IPS DF 4.7 (cell line): Measurements from ENCODE around the gene FANCI.
"Not testable (repeated sequence)": the region's sequence is repeated elsewhere in the genome, so short reads cannot be mapped to it uniquely, and the experiment has no call there.

ENCODE experiments used
- DNase-seq: peaks from one replicate; pipeline ENCODE4 v3.0.0-alpha.2; 2013; ENCODE audit warnings: low spot score; ENCODE audit errors: extremely low read depth

FANCI gene

DNA sequence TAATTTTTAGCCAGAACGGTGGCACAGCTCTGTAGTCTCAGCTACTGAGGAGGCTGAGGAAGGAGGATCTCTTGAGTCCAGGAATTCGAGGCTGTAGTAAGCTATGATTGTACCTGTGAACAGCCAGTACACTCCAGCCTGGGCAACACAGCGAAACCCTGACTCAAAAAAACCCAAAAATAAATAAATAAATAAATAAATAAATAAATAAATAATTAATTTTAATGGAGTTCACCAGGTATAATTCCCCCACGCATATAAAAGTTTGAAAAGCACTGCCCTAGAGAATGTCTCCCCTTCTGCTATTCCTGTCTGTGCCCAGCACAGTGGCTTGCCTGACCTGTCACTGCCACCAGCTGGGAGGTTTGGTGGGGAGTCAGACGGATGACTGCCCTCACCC lies 18.2 kb upstream of the FANCI start:
- DNase-seq = no peak

DNA sequence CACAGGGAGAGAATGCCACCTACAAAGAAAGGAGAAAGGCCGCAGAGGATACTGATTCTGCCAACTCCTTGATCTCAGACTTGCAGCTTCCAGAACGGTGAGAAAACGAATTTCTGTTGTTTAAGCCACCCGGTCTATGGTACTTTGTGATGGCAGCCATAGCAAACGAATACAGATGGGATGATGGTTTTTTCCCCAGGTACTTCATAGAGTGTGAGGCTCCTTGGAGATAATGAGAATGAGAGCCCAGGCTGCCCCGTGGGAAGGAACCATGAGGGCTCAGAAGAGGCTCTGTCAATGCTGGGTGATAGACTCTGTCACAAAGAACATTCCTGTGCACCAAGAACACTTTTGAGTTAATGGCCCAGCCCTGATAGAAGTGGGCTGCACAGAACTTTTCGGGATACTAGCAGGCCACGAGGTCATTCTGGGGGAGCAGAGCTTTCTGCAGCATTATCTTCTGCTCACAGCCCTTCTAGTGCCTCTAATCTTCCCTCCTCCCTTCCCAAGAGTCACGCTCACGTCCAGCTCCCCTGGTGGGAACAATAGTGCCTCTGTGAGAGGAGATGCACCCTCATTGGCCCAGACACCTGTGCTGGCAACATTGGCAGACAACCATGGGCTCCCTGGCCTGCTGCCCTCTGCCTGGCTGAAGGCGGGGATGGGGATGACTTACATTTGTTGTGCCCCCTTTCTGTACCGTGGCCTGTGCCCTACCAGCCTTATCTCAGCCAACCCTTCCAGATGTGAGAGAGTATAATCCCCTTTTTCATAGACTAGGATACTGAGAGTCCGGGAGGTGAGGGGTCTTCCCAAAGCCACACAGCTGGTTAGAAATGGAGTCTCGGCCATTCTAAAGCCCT lies 17.2 kb upstream of the FANCI start:
- DNase-seq = no peak

DNA sequence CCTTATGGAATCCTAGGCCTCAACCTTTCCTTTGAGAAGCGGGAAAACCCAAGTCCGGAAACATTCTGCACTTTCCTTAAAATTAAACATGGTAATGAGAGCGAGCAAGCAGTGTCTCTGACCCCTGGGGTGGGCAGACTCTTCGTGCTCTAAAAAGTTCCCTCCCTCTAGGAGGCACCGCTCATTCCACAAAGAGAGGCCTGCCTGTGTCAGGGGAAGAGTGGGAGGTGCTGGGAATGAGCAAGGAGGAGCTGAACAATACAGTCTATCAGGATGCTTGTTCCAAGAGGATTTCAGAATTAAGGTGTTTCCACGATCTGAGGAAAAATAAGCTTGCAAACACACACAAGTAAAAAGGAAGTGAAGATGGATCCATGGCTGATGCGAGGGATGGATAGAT lies 16.4 kb upstream of the FANCI start:
- no peak for DNase-seq

DNA sequence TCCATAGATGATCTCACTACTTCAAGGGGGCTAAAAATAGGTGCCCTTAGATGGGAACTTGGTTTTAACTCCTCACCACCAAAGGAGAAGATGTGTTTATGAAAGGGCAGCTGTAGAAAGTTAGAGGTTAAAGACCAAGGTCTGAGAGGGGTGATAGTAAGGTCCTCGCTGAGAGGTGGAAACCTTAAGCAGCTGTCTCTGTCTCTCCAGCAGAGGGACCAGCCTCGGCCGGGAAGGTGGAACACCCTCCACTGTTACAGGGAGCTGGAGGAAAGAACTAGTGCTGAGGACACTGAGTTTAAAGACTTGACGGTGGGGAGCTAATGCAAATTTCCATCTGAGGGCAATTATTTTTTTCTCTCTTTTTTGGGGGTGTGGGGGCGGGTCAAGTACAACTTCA lies 13.5 kb upstream of the FANCI start:
- DNase-seq = no peak

DNA sequence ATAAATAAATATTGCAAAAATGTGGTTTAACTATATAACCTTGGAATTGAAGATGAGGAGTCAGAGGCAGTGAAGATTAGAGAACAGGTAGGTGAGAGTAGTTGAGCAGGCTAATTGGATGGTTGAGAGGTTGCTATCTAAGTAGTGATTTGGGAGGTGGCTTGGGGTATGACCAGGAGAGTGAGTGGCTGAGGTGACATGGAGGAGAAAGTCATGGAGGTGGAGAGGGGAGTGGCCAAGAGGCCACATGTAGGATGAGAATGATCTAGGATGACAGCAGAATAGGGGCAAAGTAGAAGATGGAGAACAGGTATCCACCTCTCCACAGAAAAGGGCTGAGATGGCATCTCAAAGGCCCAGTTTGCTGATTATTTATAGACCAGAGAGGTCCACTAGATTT lies 11.9 kb upstream of the FANCI start:
- no peak for DNase-seq

DNA sequence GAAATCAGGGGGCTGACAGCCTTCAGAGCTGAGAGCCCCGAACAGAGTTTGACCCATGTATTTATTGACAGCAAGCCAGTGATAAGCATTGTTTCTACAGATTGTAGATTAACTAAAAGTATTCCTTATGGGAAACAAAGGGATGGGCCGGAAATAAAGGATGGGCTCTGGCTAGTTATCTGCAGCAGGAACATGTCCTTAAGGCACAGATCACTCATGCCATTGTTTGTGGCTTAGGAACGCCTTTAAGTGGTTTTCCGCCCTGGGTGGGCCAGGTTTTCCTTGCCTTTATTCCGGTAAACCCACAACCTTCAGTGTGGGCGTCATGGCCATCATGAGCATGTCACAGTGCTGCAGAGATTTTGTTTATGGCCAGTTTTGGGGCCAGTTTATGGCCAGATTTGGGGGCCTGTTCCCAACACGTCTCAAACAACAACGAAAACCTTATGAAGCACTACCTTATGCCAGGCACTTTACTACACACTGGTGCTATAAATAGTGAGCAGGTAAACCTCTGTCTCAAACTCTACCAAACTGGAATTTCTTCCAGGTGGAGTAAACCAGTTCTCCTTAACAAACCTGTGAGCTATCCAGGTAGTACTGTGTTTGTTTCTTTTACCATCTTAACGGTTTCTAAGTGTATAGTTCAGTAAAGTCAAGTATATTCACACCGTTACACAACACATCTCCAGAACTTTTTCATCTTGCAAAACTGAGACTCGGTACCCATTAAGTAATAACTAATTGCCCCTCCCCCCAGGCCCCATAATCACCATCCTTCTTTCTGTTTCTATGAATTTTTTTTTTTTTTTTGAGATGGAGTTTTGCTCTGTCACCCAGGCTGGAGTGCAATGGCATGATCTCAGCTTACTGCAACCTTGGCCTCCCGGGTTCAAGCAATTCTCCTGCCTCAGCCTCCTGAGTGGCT lies 3.6 kb upstream of the FANCI start:
- DNase-seq = not testable (repeated sequence)

DNA sequence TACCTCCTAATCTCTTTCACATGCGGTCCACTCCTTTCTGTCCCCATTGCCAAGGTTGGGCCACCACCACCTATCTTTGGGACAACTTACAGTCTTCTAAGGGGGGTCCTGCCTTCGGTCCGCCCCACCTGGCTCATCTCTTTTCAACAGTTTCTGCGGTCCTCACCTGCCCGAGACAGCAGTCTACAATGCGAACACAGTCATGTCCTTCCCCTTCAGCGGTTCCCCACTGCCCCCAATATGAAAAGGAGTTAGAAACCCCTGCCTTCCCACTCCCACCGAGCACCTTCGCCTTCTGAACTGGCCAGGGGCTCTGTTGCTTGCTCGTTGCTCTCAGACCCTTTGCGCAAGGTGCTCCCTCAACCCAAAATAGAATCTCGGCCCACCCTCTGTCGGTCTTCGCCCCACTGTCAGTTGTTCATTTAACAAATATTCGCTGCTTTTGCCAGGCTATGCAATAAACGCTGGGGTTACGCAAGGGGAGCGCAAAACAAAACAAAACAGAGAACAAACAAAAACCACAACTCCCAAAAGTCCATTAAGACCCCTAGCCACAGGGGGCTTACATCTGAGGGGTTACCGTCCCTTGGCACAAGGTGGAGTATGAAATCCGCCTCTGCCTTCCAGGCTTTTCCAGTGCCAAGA lies 611 bp upstream of the FANCI start:
- no peak for DNase-seq

DNA sequence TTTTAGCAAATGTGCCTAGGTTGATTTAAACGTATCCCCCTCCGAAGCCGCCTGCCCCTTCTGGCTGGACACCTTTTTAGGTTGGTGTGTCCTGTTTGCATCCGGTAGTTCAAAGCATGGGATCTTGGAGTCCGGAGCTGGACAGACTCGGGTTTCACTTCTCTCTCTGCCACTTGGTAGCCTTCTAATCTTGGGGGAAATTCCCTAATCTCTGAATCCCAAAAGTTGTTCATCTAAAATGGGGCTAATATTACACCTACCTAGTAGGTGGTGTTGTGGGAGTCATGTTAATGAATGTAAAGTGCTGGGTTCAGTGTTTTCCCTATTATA lies 760 bp downstream of the FANCI start:
- no peak for DNase-seq

DNA sequence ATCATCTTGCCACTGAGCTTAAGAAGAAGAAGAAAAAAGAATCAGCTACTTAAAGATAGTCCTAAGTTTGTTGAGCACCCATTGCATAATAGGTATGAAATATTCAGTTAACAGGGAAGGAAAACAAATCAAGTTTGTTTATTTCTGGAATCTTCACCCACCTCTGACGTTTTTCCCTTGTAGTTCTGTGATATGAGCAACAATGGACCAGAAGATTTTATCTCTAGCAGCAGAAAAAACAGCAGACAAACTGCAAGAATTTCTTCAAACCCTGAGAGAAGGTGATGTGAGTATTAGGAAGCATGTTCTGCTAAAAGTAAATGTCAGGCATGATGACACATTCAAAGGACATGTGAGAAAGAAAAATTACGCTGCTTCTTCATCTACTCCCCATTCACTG lies 3.7 kb downstream of the FANCI start:
- no peak for DNase-seq

DNA sequence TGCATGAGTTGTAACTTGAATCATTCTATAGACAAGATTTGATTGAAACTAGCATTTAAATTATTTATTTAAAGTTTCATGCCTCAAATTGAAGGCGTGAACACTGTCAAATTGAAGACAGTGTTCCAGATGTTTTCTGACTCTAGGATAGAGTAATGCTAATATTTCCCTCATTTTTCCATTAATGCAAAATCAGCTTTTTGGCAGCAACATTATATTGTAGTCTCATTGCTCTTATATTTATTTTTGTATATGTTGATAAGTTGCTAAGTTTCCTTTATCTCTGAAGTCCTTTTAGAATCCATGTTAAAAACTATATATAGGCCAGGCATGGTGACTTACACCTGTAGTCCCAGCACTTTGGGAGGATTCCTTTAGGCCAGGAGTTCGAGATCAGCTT lies 4.8 kb downstream of the FANCI start:
- no peak for DNase-seq

DNA sequence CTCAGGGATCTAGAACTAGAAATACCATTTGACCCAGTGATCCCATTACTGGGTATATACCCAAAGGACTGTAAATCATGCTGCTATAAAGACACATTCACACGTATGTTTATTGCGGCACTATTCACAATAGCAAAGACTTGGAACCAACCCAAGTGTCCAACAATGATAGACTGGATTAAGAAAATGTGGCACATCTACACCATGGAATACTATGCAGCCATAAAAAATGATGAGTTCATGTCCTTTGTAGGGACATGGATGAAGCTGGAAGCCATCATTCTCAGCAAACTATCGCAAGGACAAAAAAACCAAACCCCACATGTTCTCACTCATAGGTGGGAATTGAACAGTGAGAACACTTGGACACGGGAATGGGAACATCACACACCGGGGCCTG lies 6.4 kb downstream of the FANCI start:
- not testable (repeated sequence) for DNase-seq

DNA sequence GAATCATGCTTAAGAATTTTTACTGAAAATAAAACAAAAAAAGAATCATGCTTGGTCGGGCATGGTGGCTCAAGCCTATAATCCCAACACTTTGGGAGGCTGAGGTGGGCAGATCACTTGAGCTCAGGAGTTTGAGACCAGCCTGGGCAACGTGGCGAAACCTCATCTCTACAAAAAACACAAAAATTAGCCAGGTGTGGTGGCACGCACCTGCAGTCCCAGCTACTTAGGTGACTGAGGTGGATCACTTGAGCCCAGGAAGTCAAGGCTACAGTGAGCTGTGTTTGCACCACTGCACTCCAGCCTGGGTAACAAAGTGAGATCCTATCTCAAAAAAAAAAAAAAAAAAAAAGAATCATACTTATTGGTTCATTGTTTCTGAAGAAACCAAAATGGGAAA lies 33.5 kb downstream of the FANCI start:
- not testable (repeated sequence) for DNase-seq

DNA sequence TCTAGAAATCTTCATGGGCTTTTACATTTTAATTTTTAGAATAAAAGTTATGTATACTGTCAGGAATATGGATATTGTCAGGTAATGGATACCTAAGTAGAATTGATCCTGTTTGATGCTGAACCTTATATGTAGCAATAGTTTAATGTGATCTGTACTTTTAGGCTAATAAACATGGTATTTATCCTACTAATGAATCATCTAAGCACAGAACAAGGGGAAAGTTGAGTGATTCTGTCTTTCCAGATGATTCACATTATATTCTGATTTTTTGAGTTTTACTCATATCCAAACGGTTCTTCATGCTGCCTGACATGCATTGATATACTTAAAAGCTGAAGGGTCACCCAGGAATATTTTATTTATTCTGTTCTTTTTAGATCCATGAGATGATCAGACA lies 34.5 kb downstream of the FANCI start:
- no peak for DNase-seq

DNA sequence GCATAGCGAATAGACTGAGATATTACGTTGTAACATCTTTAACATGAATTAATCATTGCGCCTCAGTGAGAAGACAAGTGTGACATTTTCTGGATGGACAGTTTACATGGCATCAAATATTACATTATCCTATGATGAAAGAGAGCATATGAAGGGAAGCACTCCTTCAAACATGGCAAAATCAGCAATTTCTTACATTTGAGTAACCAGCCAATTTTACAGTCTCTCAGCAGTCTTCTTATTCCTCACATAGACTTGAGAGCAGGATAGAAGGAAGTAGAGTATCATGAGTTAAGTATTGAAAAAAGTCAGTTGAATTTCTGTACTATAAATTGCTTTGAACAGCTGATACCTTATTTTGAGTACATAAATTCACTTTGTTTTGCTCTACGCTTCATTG lies 38.9 kb downstream of the FANCI start:
- no peak for DNase-seq

DNA sequence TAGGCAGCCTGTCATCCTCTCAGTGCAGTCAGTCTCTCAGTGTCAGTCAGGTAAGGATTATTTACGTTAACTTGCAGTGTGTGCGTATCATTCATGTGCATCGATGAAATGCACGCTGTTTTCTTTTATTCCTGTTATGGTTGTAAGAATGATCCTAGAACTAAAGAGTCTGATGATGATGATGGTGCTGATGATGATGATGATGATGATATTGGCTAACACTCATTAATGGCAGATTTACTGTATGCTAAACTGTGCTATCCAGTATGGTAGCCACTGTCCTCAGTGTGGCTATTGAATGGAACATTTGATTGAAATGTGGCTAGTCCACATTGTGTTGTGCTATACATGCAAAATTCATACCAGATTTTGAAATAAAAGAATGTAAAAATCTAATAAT lies 39.4 kb downstream of the FANCI start:
- no peak for DNase-seq

DNA sequence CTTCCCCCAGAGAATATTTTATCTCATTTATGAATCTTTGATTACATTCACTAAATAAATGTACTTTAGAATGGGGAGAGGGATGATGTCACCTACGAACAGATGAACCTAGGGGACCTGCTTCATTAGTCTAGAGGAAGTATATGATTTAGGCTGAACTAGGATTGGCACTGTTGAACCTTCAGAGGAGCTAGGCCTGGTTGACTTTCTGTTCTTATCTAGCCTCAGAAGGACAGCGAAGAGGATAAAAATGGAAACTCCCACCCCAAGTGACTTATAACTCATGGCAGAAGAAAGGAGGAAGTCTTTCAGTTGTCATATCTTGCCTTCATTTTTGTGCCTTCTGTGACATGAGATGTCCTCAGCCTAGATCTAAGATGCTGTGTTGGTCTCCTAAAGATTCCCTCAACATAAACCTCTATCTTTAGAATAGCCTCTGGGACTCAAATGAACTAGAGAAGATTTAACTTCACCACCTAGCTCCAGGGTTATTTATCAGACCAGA lies 48.2 kb downstream of the FANCI start:
- DNase-seq = no peak

DNA sequence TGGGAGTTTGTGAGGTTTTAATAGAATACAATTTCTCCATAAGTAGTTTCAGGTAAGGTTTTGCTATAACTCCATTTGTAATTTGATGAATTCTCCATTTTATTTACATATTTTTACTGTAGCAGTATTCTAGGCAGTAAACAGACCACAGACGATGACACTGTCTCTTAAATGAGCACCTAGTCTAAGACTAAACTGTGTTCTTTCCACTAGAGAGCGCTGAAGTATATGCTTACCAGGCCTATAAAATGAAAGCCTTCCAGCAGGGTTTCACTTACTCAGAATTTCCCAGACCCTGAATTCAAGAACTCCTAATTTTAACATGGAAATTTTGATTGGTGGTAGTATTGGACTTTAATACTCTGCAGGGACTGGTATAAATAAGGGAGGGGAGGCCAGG lies 49.2 kb downstream of the FANCI start:
- no peak for DNase-seq

DNA sequence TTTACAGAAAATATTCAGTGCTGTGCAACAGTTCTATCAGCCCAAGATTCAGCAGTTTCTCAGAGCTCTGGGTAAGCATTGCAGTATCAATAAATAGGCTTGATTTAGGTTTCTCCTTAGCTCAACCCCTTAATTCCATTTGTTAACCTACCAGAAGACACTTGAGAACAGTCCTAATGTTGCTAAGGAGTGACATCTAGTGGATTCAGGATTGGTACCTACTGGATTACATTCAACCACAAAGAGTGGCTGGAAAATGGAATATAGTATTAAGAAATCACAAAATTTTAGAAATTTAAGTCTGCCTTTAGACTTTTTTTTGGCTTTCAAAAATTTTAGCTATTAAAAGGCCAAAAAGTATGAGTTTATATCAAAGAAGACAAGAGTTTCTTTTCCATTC lies 56.1 kb downstream of the FANCI start:
- DNase-seq = no peak

DNA sequence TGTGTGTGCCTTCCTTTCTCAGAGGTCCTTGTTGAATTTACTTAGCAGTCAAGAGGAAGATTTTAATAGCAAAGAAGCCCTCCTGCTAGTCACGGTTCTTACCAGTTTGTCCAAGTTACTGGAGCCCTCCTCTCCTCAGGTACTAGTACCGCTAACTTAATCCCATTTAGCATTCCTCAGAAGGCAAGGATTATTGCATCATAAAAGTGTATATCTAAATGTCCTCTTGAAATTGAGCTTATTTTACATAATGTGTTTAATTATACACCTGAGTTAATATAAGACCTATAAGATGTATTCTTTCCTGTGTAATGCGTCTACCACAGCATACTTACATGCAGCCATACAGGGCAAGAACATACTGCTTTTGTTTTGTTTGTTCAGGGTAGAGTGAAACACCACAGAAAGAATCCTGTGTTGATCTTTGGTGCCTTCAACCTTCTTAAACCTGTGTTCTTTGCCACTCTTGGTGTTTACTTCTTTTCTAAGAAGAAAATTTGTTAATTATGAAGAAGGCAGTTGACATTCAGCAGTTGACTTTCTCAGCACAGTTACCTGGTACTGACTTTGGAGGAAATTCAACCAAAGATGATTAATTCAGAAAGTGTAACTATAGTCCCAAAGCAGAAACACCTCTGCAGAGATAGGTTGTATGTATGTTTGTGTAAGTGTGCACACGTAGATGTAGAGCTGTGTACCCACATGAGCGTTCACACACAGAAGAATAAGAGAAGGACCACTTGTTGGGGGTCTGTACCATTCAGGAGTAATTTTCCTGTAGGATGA lies 57.7 kb downstream of the FANCI start:
- DNase-seq = no peak

DNA sequence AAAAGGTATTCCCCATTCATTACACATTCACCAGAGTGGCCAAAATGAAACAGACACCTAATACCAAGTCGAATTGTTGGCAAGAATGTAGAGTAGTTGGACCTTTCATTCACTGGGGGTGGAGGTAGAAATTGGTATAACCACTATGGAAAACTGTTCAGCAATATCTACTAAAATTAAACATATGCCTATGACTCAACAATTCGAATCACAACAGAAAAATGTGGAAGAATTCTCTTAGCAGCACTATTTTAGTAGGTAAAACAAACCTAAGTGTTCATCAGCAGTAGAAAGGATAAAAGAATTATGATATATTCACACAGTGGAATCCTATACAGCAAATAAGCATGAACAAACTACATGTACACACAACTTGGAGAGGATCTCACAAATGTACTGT lies 60.2 kb downstream of the FANCI start:
- no peak for DNase-seq

DNA sequence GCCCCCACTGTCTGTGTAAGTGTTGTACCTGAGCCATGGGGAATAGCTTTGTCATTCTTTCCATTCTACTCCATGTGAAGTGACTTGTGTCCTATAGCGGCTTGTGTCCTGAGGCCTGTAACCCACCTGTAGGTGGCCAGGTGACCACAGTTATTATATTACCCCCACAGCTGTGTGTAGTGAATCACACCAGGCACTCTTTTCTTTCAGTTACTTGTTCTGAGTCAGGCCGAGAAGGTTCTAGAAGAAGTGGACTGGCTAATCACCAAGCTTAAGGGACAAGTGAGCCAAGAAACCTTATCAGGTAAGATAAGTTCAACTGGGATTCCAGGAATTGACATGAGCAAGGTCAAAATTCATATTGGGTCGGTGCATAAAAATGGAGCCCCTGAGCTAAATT lies 61.6 kb downstream of the FANCI start:
- no peak for DNase-seq
